ENCODE data around the gene DOC2B.

- no peak for TF ChIP-seq EZH2 (IDR thresholded peaks at IDR 0.05; ENCODE audit: low read depth, unreplicated experiment)
- no peak for TF ChIP-seq POLR2AphosphoS5 (IDR thresholded peaks at IDR 0.05; ENCODE audit: low read depth)
- no peak for TF ChIP-seq CTCF (conservative IDR thresholded peaks at IDR 0.05; ENCODE audit: low read depth in 2 of 2)
- TF ChIP-seq NANOG (IDR thresholded peaks at IDR 0.05; ENCODE audit: borderline replicate concordance): no peak
- no peak for TF ChIP-seq CREB1 (CRISPR knock-in tag; IDR thresholded peaks at IDR 0.05; ENCODE audit: low read depth)
- TF ChIP-seq EZH2phosphoT487 (IDR thresholded peaks at IDR 0.05; ENCODE audit: unreplicated experiment): no peak
- no peak for TF ChIP-seq ETS1 (IDR thresholded peaks at IDR 0.05)
- no peak for TF ChIP-seq ZNF114 (CRISPR knock-in tag; IDR thresholded peaks at IDR 0.05)
- no peak for TF ChIP-seq REST (IDR thresholded peaks at IDR 0.05; ENCODE audit: unreplicated experiment)
- no peak for TF ChIP-seq ZNF331 (CRISPR knock-in tag; IDR thresholded peaks at IDR 0.05; ENCODE audit: low read depth)
Observed at GRCh38 chr17:146983-147761, 34.3 kb downstream of the DOC2B start.

Measured in GM23338 (cell line).